ENCODE data around the gene RXRA. TPM values are rescaled to one million over a fixed set of nuclear protein-coding genes. Genes with fewer than 3 reads are reported as not detected.

Gene RXRA
- polyA plus RNA-seq, 1 of the 3 experiments (the other 2 are of a cell fraction), result 7.6 TPM

DNA sequence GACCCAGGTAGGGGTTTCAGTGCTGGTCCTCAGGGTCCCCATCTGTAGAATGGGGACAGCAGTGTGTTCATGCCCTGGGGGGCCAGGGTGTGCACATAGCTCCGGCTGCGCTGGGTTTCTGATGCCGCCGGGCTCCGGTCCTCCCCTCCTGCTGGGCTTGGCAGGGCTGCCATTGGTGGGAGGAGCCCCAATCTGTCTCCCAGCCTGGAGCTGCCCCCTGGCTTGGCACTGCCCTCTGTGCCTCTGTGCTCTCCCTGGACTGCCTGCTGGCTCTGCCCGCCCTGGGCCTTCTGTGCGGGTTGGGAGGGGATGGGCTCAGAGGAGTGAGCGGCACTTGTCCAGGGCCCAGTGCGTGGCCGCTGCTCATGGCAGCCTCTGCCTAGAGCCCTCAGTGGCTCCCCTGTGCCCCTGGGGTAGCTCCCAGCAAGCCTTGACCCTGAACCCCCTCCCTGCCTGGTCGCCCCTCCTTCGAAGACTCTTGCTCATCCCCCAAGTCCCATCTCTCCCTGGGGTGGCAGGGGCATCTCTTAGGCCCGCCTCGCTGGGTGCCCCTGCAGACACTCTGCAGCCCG, 35.7 kb downstream of the RXRA start:
- no peak overlapping the region for H3K9ac ChIP-seq
- 95% methylated on average over 5 of the region's 15 CpGs for WGBS (ENCODE audit: low lambda C conversion rate)
- no peaks in the 10 kb centered on the region for H3K9me3 ChIP-seq
- H3K79me2 ChIP-seq (ENCODE audit: insufficient read depth), result peaks cover 33% of the 10 kb centered on the region; the same call in 1 of the 2 replicates
- H3K36me3 ChIP-seq (replicated peaks in 1 of 2; ENCODE audit: control insufficient read depth in 1 of 2, insufficient read depth in 2 of 2, low read length in 1 of 2), result no peaks in the 10 kb centered on the region
- DNase-seq, result no peak
- H4K20me1 ChIP-seq (ENCODE audit: insufficient read depth), result peaks cover 96% of the 10 kb centered on the region
- H2AFZ ChIP-seq (ENCODE audit: low read depth), result no peak overlapping the region
- ChIA-PET CTCF (interaction anchor here (0.9 to 4.5 kb wide), 12 partner anchors 13 to 419 kb away, joined by 3 to 31 read pairs (median 3); partner anchors contain the start of gene RNU6ATAC), POLR2A (interaction anchor here (2.6 kb wide), 1 partner anchor 12 kb away, joined by 10 read pairs; no protein-coding TSS in a partner anchor)
- no peak overlapping the region; a peak in 1 of 4 replicates for H3K27ac ChIP-seq (ENCODE audit: low read depth in 2 of 2, low read length in 1 of 2)
- H3K27me3 ChIP-seq (ENCODE audit: insufficient read depth), result no peaks in the 10 kb centered on the region
- TF ChIP-seq ELF1 (IDR thresholded peaks at IDR 0.05), result no peak
- no peak for TF ChIP-seq GABPA (IDR thresholded peaks at IDR 0.05; ENCODE audit: low read depth)
- TF ChIP-seq MEF2A (IDR thresholded peaks at IDR 0.05; ENCODE audit: borderline replicate concordance, low read depth), result no peak
- TF ChIP-seq GATA2 (CRISPR knock-in tag; IDR thresholded peaks at IDR 0.05), result no peak
- TF ChIP-seq EZH2phosphoT487 (IDR thresholded peaks at IDR 0.05; ENCODE audit: borderline replicate concordance, low read depth), result no peak
- no peak for TF ChIP-seq JUND (IDR thresholded peaks at IDR 0.05)
- TF ChIP-seq RFX5 (IDR thresholded peaks at IDR 0.05; ENCODE audit: low read length), result no peak
- TF ChIP-seq NRF1 (IDR thresholded peaks at IDR 0.05; ENCODE audit: low read depth, low read length), result no peak
- no peak for TF ChIP-seq RAD21 (IDR thresholded peaks at IDR 0.05; ENCODE audit: low read length)
- no peak for TF ChIP-seq TCF12 (IDR thresholded peaks at IDR 0.05)
- TF ChIP-seq, protein P1, sequence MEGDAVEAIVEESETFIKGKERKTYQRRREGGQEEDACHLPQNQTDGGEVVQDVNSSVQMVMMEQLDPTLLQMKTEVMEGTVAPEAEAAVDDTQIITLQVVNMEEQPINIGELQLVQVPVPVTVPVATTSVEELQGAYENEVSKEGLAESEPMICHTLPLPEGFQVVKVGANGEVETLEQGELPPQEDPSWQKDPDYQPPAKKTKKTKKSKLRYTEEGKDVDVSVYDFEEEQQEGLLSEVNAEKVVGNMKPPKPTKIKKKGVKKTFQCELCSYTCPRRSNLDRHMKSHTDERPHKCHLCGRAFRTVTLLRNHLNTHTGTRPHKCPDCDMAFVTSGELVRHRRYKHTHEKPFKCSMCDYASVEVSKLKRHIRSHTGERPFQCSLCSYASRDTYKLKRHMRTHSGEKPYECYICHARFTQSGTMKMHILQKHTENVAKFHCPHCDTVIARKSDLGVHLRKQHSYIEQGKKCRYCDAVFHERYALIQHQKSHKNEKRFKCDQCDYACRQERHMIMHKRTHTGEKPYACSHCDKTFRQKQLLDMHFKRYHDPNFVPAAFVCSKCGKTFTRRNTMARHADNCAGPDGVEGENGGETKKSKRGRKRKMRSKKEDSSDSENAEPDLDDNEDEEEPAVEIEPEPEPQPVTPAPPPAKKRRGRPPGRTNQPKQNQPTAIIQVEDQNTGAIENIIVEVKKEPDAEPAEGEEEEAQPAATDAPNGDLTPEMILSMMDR (IDR thresholded peaks at IDR 0.05), result no peak
- TF ChIP-seq NFIC (IDR thresholded peaks at IDR 0.05; ENCODE audit: borderline replicate concordance), result no peak
- H3K4me1 ChIP-seq (ENCODE audit: control insufficient read depth in 1 of 2, insufficient read depth in 2 of 2, low read depth in 1 of 2, low read length in 1 of 2), result peaks cover 35 to 88% of the 10 kb centered on the region in 2 experiments
- no peak overlapping the region for H3K4me3 ChIP-seq (ENCODE audit: low read depth in 2 of 2, low read length in 1 of 2)
- no peaks in the 10 kb centered on the region for H3K9me2 ChIP-seq
- H3F3A ChIP-seq (replicated peaks; ENCODE audit: insufficient read depth), result peaks cover 9% of the 10 kb centered on the region
- H3K4me2 ChIP-seq, result no peak overlapping the region; the same call in 1 of the 2 replicates

DNA sequence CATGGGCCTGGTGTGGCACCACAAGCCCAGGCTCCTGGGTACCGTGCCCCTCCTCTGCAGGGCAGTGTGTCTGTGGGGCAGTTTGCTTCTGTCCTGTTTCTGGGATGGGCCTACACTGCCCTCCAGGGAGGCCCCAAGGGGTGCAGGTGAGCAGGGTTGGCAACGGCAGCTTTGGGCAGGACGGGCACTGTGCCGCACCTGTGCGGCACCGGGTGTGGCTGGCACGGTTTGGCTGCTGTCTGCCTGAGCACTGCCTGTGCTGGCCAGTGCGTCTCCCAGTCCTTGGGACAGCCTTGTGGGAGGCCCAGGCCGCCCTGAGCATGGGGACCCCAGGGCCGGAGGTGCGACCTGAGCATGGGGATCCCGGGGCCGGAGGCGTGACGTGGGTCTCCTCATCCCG, 37.2 kb downstream of the RXRA start:
- 98% methylated on average over 8 of the region's 16 CpGs for WGBS (ENCODE audit: low lambda C conversion rate)
- no peak for TF ChIP-seq TAF1 (IDR thresholded peaks at IDR 0.05; ENCODE audit: borderline replicate concordance, low read depth, low read length)
- no peak for TF ChIP-seq SIN3A (IDR thresholded peaks at IDR 0.05; ENCODE audit: borderline replicate concordance, low read depth, low read length)
- no peak for TF ChIP-seq RXRA (IDR thresholded peaks at IDR 0.05; ENCODE audit: borderline replicate concordance, low read depth)
- no peak for TF ChIP-seq IRF3 (IDR thresholded peaks at IDR 0.05; ENCODE audit: low read depth, low read length)
- no peak for TF ChIP-seq NRF1 (IDR thresholded peaks at IDR 0.05; ENCODE audit: low read depth, low read length)
- no peak for TF ChIP-seq FOXM1 (IDR thresholded peaks at IDR 0.05; ENCODE audit: low read depth)
- no peak for TF ChIP-seq RFX5 (IDR thresholded peaks at IDR 0.05; ENCODE audit: low read length)
- TF ChIP-seq, protein P2, sequence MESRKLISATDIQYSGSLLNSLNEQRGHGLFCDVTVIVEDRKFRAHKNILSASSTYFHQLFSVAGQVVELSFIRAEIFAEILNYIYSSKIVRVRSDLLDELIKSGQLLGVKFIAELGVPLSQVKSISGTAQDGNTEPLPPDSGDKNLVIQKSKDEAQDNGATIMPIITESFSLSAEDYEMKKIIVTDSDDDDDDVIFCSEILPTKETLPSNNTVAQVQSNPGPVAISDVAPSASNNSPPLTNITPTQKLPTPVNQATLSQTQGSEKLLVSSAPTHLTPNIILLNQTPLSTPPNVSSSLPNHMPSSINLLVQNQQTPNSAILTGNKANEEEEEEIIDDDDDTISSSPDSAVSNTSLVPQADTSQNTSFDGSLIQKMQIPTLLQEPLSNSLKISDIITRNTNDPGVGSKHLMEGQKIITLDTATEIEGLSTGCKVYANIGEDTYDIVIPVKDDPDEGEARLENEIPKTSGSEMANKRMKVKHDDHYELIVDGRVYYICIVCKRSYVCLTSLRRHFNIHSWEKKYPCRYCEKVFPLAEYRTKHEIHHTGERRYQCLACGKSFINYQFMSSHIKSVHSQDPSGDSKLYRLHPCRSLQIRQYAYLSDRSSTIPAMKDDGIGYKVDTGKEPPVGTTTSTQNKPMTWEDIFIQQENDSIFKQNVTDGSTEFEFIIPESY (IDR thresholded peaks at IDR 0.05; ENCODE audit: borderline replicate concordance, low read depth), result no peak
- no peak for TF ChIP-seq TCF12 (IDR thresholded peaks at IDR 0.05)
- TF ChIP-seq, protein P3, sequence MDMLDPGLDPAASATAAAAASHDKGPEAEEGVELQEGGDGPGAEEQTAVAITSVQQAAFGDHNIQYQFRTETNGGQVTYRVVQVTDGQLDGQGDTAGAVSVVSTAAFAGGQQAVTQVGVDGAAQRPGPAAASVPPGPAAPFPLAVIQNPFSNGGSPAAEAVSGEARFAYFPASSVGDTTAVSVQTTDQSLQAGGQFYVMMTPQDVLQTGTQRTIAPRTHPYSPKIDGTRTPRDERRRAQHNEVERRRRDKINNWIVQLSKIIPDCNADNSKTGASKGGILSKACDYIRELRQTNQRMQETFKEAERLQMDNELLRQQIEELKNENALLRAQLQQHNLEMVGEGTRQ (IDR thresholded peaks at IDR 0.05; ENCODE audit: borderline replicate concordance, low read depth, low read length), result no peak
- TF ChIP-seq, protein P4, sequence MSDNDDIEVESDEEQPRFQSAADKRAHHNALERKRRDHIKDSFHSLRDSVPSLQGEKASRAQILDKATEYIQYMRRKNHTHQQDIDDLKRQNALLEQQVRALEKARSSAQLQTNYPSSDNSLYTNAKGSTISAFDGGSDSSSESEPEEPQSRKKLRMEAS (IDR thresholded peaks at IDR 0.05; ENCODE audit: low read depth), result no peak
- no peak for TF ChIP-seq YY1 (IDR thresholded peaks at IDR 0.05; ENCODE audit: low read depth)
- no peak overlapping the region for H3K4me3 ChIP-seq (ENCODE audit: low read depth in 2 of 2, low read length in 1 of 2)
- H3K9ac ChIP-seq, result no peak overlapping the region
- H3K4me1 ChIP-seq (ENCODE audit: control insufficient read depth in 1 of 2, insufficient read depth in 2 of 2, low read depth in 1 of 2, low read length in 1 of 2), result peaks cover 50 to 88% of the 10 kb centered on the region in 2 experiments
- peaks cover 43% of the 10 kb centered on the region; the same call in 1 of the 2 replicates for H3K79me2 ChIP-seq (ENCODE audit: insufficient read depth)
- H3K27ac ChIP-seq (ENCODE audit: low read depth in 2 of 2, low read length in 1 of 2), result no peak overlapping the region
- H3K9me3 ChIP-seq, result no peaks in the 10 kb centered on the region
- H4K20me1 ChIP-seq (ENCODE audit: insufficient read depth), result peaks cover 96% of the 10 kb centered on the region
- peaks cover 9% of the 10 kb centered on the region for H3F3A ChIP-seq (replicated peaks; ENCODE audit: insufficient read depth)
- ChIA-PET CTCF (interaction anchor here (0.6 to 4.5 kb wide), 6 partner anchors 8 to 327 kb away, joined by 3 to 31 read pairs (median 10); no protein-coding TSS in a partner anchor), POLR2A (no interaction called here)
- no peaks in the 10 kb centered on the region for H3K36me3 ChIP-seq (replicated peaks in 1 of 2; ENCODE audit: control insufficient read depth in 1 of 2, insufficient read depth in 2 of 2, low read length in 1 of 2)
- H3K27me3 ChIP-seq (ENCODE audit: insufficient read depth), result no peaks in the 10 kb centered on the region
- H3K4me2 ChIP-seq, result no peak overlapping the region
- DNase-seq, result no peak
- H3K9me2 ChIP-seq, result no peaks in the 10 kb centered on the region
- H2AFZ ChIP-seq (ENCODE audit: low read depth), result no peak overlapping the region
